GM18498 (cell line): ENCODE measurements around the gene ARHGAP6.
"Not testable (repeated sequence)": the region's sequence is repeated elsewhere in the genome, so short reads cannot be mapped to it uniquely, and the experiment has no call there.

ENCODE experiments used
- ATAC-seq: cut with Tn5 transposase; IDR thresholded peaks from one replicate; pipeline ENCODE4 v1.9.1; 2021; ENCODE audit warnings: mild to moderate bottlenecking, moderate library complexity; ENCODE audit not compliant: unreplicated experiment

Gene ARHGAP6

GRCh38 chrX:11187001-11187400 is 478.7 kb downstream of the ARHGAP6 start:
- ATAC-seq = no peak

GRCh38 chrX:11185861-11186260 is 479.9 kb downstream of the ARHGAP6 start:
- ATAC-seq = no peak

- ATAC-seq = no peak
Measured at GRCh38 chrX:11180571-11180970, 485.1 kb downstream of the ARHGAP6 start.

- no peak for ATAC-seq
Measured at GRCh38 chrX:11172415-11172814, 493.3 kb downstream of the ARHGAP6 start.

- ATAC-seq = no peak
Measured at GRCh38 chrX:11171956-11172355, 493.8 kb downstream of the ARHGAP6 start.

- no peak for ATAC-seq
Measured at GRCh38 chrX:11164433-11164832, 501.3 kb downstream of the ARHGAP6 start.

GRCh38 chrX:11159149-11159548 is 506.6 kb downstream of the ARHGAP6 start:
- no peak for ATAC-seq

GRCh38 chrX:11151799-11152559 is 513.7 kb downstream of the ARHGAP6 start:
- ATAC-seq = no peak

GRCh38 chrX:11148401-11148800 is 517.3 kb downstream of the ARHGAP6 start:
- no peak for ATAC-seq

- no peak for ATAC-seq
Measured at GRCh38 chrX:11146411-11146810, 519.3 kb downstream of the ARHGAP6 start.

GRCh38 chrX:11143931-11144678 is 521.6 kb downstream of the ARHGAP6 start:
- peak; percentile 76 for ATAC-seq

GRCh38 chrX:11138498-11139390 is 527.0 kb downstream of the ARHGAP6 start:
- ATAC-seq = no peak

GRCh38 chrX:11137543-11138139 is 528.1 kb downstream of the ARHGAP6 start:
- no peak for ATAC-seq

GRCh38 chrX:11135564-11136185 is 530.0 kb downstream of the ARHGAP6 start:
- ATAC-seq = no peak

- no peak for ATAC-seq
Measured at GRCh38 chrX:11131146-11131545, 534.6 kb downstream of the ARHGAP6 start.

- no peak for ATAC-seq
Measured at GRCh38 chrX:11130136-11130535, 535.6 kb downstream of the ARHGAP6 start.

- no peak for ATAC-seq
Measured at GRCh38 chrX:11129534-11130105, 536.1 kb downstream of the ARHGAP6 start.

GRCh38 chrX:11125060-11125459 is 540.7 kb downstream of the ARHGAP6 start:
- no peak for ATAC-seq

- no peak for ATAC-seq
Measured at GRCh38 chrX:11124112-11124511, 541.6 kb downstream of the ARHGAP6 start.

GRCh38 chrX:11123087-11123486 is 542.6 kb downstream of the ARHGAP6 start:
- not testable (repeated sequence) for ATAC-seq
